NT2/D1 (cell line): ENCODE data around the gene CEACAM5.

ENCODE experiments used
- YY1 ChIP-seq: IDR thresholded peaks from 2 replicates; pipeline ENCODE4 v1.6.1; 2011; ENCODE audit not compliant: insufficient read length, insufficient read depth
- ZNF274 ChIP-seq: IDR thresholded peaks from 2 replicates; pipeline ENCODE4 v1.6.1; 2011; ENCODE audit warnings: mild to moderate bottlenecking, low read depth, low read length

- TF ChIP-seq YY1, result no peak
- TF ChIP-seq ZNF274, result no peak
Measured at GRCh38 chr19:41696402-41697197, 11.8 kb upstream of the CEACAM5 start.
